ENCODE results near the gene AGBL1.

The AGBL1 gene

GRCh38 chr15:86237111-86237500 lies 157.4 kb downstream of the AGBL1 start:
- no peak for DNase-seq (ENCODE audit: low read depth)

- DNase-seq (ENCODE audit: low read depth): no peak
Measured at GRCh38 chr15:86247249-86247955, 167.7 kb downstream of the AGBL1 start.

- DNase-seq (ENCODE audit: low read depth): no peak
Measured at GRCh38 chr15:86255247-86255646, 175.6 kb downstream of the AGBL1 start.

GRCh38 chr15:86256628-86257027 lies 177.0 kb downstream of the AGBL1 start:
- DNase-seq (ENCODE audit: low read depth): no peak

- DNase-seq (ENCODE audit: low read depth): no peak
Measured at GRCh38 chr15:86259589-86259988, 179.9 kb downstream of the AGBL1 start.

- no peak for DNase-seq (ENCODE audit: low read depth)
Measured at GRCh38 chr15:86263230-86263629, 183.6 kb downstream of the AGBL1 start.

GRCh38 chr15:86266896-86267484 lies 187.3 kb downstream of the AGBL1 start:
- DNase-seq (ENCODE audit: low read depth): no peak

- DNase-seq (ENCODE audit: low read depth): no peak
Measured at GRCh38 chr15:86267892-86268291, 188.2 kb downstream of the AGBL1 start.

- DNase-seq (ENCODE audit: low read depth): no peak
Measured at GRCh38 chr15:86268558-86268957, 188.9 kb downstream of the AGBL1 start.

GRCh38 chr15:86273309-86273708 lies 193.6 kb downstream of the AGBL1 start:
- DNase-seq (ENCODE audit: low read depth): no peak

GRCh38 chr15:86275361-86275760 lies 195.7 kb downstream of the AGBL1 start:
- DNase-seq (ENCODE audit: low read depth): no peak

GRCh38 chr15:86278586-86278985 lies 198.9 kb downstream of the AGBL1 start:
- DNase-seq (ENCODE audit: low read depth): no peak

- no peak for DNase-seq (ENCODE audit: low read depth)
Measured at GRCh38 chr15:86284635-86285034, 205.0 kb downstream of the AGBL1 start.

GRCh38 chr15:86295511-86295910 lies 215.8 kb downstream of the AGBL1 start:
- no peak for DNase-seq (ENCODE audit: low read depth)

- DNase-seq (ENCODE audit: low read depth): no peak
Measured at GRCh38 chr15:86296769-86297168, 217.1 kb downstream of the AGBL1 start.

GRCh38 chr15:86300390-86301125 lies 220.9 kb downstream of the AGBL1 start:
- no peak for DNase-seq (ENCODE audit: low read depth)

GRCh38 chr15:86311568-86312280 lies 232.1 kb downstream of the AGBL1 start:
- DNase-seq (ENCODE audit: low read depth): no peak

GRCh38 chr15:86312486-86312885 lies 232.8 kb downstream of the AGBL1 start:
- no peak for DNase-seq (ENCODE audit: low read depth)

GRCh38 chr15:86316216-86316615 lies 236.5 kb downstream of the AGBL1 start:
- DNase-seq (ENCODE audit: low read depth): no peak

- no peak for DNase-seq (ENCODE audit: low read depth)
Measured at GRCh38 chr15:86316726-86317383, 237.2 kb downstream of the AGBL1 start.

- no peak for DNase-seq (ENCODE audit: low read depth)
Measured at GRCh38 chr15:86317384-86317740, 237.7 kb downstream of the AGBL1 start.

- DNase-seq (ENCODE audit: low read depth): no peak
Measured at GRCh38 chr15:86322629-86323028, 243.0 kb downstream of the AGBL1 start.

All from amniotic epithelial cell (primary cell).